B cell (primary cell): ENCODE results near the gene MOB1B. TPM values are rescaled to one million over a fixed set of nuclear protein-coding genes. Genes with fewer than 3 reads are reported as not detected.

Experiments used
- ATAC-seq: fragments of 200-7000 bp; cut with Tn5 transposase; one replicate; pipeline ENCODE4 v1.10.0; 2021; ENCODE audit warnings: low read depth, mild to moderate bottlenecking, moderate number of reproducible peaks, moderate library complexity
- CTCF ChIA-PET: fragments of 350-600 bp; sonication (Branson Sonifier 250); formaldehyde crosslinking; loops from one replicate; lab custom pipeline; 2021; ENCODE audit warnings: antibody characterized with exemption, inconsistent platforms; lab: Charles Lee
- POLR2A ChIA-PET: fragments of 350-600 bp; sonication (Branson Sonifier 250); formaldehyde crosslinking; loops from one replicate; lab custom pipeline; 2021; ENCODE audit warnings: antibody characterized with exemption; lab: Charles Lee
- DNase-seq: peaks from one replicate; pipeline ENCODE4 v3.0.0; 2013
- H2AFZ ChIP-seq: 2 replicates; pipeline ENCODE4 v1.6.1; 2012; ENCODE audit warnings: mild to moderate bottlenecking, low read depth, low read length; ENCODE audit not compliant: insufficient read depth, poor library complexity, severe bottlenecking
- H3K27ac ChIP-seq, 2 donors: 1 replicate in 1 of 2; 2 replicates in 1 of 2; pipeline ENCODE4 v1.5.1; 2012 to 2013; ENCODE audit warnings: low read length in 2 of 2, mild to moderate bottlenecking in 2 of 2, moderate library complexity in 1 of 2
- H3K27me3 ChIP-seq, 4 experiments: fragments of 200-600 bp in 1 of 4; sonication (generic) in 1 of 4; replicated peaks in 1 of 4; 1 replicate in 2 of 4; 2 replicates in 2 of 4; pipeline versions ENCODE4 v1.6.1 to v1.7.0; 2013 to 2016; ENCODE audit warnings: low read length in 3 of 4, mild to moderate bottlenecking in 2 of 4, mixed read lengths in 1 of 4, moderate library complexity in 1 of 4; ENCODE audit not compliant: insufficient read depth in 4 of 4, control insufficient read depth in 3 of 4; ENCODE audit errors: control extremely low read depth in 1 of 4
- H3K36me3 ChIP-seq, 2 experiments: replicated peaks in 1 of 2; 1 replicate in 1 of 2; 2 replicates in 1 of 2; pipeline versions ENCODE4 v1.6.1 to v1.7.1; 2013; ENCODE audit warnings: low read length in 1 of 2; ENCODE audit not compliant: insufficient read depth in 2 of 2, control insufficient read depth in 1 of 2; ENCODE audit errors: control extremely low read depth in 1 of 2, extremely low read depth in 1 of 2
- H3K4me1 ChIP-seq, 2 donors: fragments of 200-600 bp in 1 of 2; sonication (generic) in 1 of 2; 1 replicate in 1 of 2; 2 replicates in 1 of 2; pipeline versions ENCODE4 v1.5.1 to v1.6.1; 2013 to 2017; ENCODE audit warnings: low read length in 2 of 2; ENCODE audit not compliant: control insufficient read depth in 2 of 2, insufficient read depth in 2 of 2
- H3K4me2 ChIP-seq: replicated peaks from 2 replicates; pipeline ENCODE3; 2012; ENCODE audit warnings: mild to moderate bottlenecking, low read depth, low read length; ENCODE audit not compliant: poor library complexity, severe bottlenecking
- H3K4me3 ChIP-seq, 5 experiments: fragments of 200-600 bp in 1 of 5; sonication (generic) in 1 of 5; 1 replicate in 3 of 5; 2 replicates in 2 of 5; pipeline versions ENCODE4 v1.5.1 to v1.7.0; 2011 to 2016; ENCODE audit warnings: low read length in 4 of 5, mild to moderate bottlenecking in 4 of 5, low read depth in 2 of 5, control low read depth in 1 of 5, moderate library complexity in 1 of 5; ENCODE audit not compliant: insufficient read depth in 1 of 5; ENCODE audit errors: control extremely low read depth in 1 of 5, extremely low read depth in 1 of 5
- H3K79me2 ChIP-seq: fragments of 200-600 bp; sonication (generic); one replicate; pipeline ENCODE4 v1.6.0; 2016; ENCODE audit warnings: low read length; ENCODE audit not compliant: control insufficient read depth, insufficient read depth
- H3K9ac ChIP-seq: fragments of 200-600 bp; sonication (generic); 2 replicates; pipeline ENCODE4 v1.6.1; 2017; ENCODE audit warnings: mild to moderate bottlenecking, low read length, moderate library complexity
- H3K9me3 ChIP-seq, 3 donors: one replicate each; pipeline versions ENCODE4 v1.6.1 to v1.7.1; 2013; ENCODE audit warnings: low read length in 2 of 3; ENCODE audit not compliant: control insufficient read depth in 2 of 3, insufficient read depth in 1 of 3; ENCODE audit errors: control extremely low read depth in 1 of 3
- H4K20me1 ChIP-seq: 2 replicates; pipeline ENCODE4 v1.6.0; 2012; ENCODE audit warnings: mild to moderate bottlenecking, low read length; ENCODE audit not compliant: insufficient read depth, control insufficient read depth, poor library complexity, severe bottlenecking
- H3K27ac Mint-ChIP-seq: one replicate; pipeline ENCODE4 v1.8.0; 2021; ENCODE audit warnings: mixed read lengths
- H3K27me3 Mint-ChIP-seq: one replicate; pipeline ENCODE4 v1.8.0; 2021; ENCODE audit warnings: mixed read lengths
- H3K4me1 Mint-ChIP-seq: one replicate; pipeline ENCODE4 v1.8.0; 2021; ENCODE audit warnings: mixed read lengths
- H3K4me3 Mint-ChIP-seq: one replicate; pipeline ENCODE4 v1.8.0; 2021; ENCODE audit warnings: mixed read lengths
- H3K9me3 Mint-ChIP-seq: one replicate; pipeline ENCODE4 v1.8.0; 2022; ENCODE audit warnings: mixed read lengths; ENCODE audit not compliant: insufficient read depth
- EZH2 ChIP-seq: IDR thresholded peaks from 2 replicates; pipeline ENCODE4 v1.6.1; 2012; ENCODE audit warnings: borderline replicate concordance, low read depth, mild to moderate bottlenecking, moderate library complexity, low read length; ENCODE audit not compliant: insufficient read depth, poor library complexity, severe bottlenecking
- WGBS: methylation state at CpG from one replicate; pipeline ENCODE4 v1.1.5; 2013; ENCODE audit warnings: missing lambda C conversion rate; ENCODE audit not compliant: insufficient coverage; 5-methylcytosine and 5-hydroxymethylcytosine counted together
- intact Hi-C: fragments of 100-400 bp; cut with micrococcal nuclease; formaldehyde crosslinking; loops from one replicate; pipeline ENCODE4 v1.10.0; 2022
- polyA minus RNA-seq: library from RNA; depleted of rRNA, polyadenylated mRNA; stranded (reverse); fragments of >200 nt; gene quantifications from 2 replicates; pipeline ENCODE4 v1.2.3, GENCODE V29; 2012
- polyA plus RNA-seq: library from polyadenylated mRNA; depleted of rRNA; stranded (reverse); fragments of >200 nt; gene quantifications from 2 replicates; pipeline ENCODE4 v1.2.3, GENCODE V29; 2012
- total RNA-seq, 2 donors: library from RNA; stranded (reverse); fragments of 120-200 nt in 1 of 2; gene quantifications; 1 replicate in 1 of 2; 2 replicates in 1 of 2; pipeline versions ENCODE4 v1.2.3 to v1.2.4, GENCODE V29; 2013 to 2022
- TF ChIP-seq, protein P1 (sequence below): fragments of 200-600 bp; IDR thresholded peaks from one replicate; pipeline ENCODE4 v1.8.0; 2022; ENCODE audit warnings: antibody characterized with exemption, mild to moderate bottlenecking

Gene MOB1B
- total RNA-seq (30.4 and 32.4 TPM in 2 replicates), polyA plus RNA-seq (2.3 and 4.3 TPM in 2 replicates), polyA minus RNA-seq (1.1 and 2.8 TPM in 2 replicates)
- 6.5 TPM for total RNA-seq (2013)

DNA sequence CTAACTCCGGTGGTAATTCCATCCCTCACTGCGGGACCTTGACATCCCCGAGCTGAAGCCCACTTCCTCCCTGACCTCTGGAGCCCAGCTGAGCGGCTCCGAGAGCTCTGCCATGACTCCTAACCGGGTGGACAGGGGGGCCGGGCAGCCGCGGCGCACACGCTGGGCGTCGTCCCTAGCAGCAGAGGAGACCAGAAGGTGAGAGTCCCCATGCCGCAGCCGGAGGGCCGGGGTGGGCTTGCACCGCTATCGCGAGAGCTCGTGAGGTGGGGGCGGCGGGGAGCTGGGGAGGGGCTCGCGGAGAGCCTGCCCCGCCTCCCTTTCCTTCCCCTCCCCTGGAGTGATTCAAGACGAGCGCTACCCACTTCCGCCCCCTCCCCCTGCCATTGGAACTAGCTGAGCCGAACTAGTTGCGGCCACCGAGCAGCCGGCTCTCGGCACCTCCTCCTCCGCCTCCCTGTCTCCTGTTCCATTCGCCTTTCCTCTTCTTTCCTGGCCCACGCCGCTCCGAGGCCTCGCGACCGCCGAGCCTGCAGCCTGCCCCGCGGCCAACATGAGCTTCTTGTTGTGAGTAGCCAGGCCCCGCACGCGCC is at the start of gene MOB1B:
TSS of gene MOB1B (plus strand) at position 386 of the 593 bp plus-strand sequence. CDS start at position 554, 168 bp downstream.
- Histone ChIP-seq H3K4me1 (peaks cover 13% of the 10 kb centered on the region in 2 donors), H3K4me2 (peak within 1 kb of the TSS; percentile 99), H3K27ac (peak within 1 kb of the TSS; percentile 41 to 76), H3K27me3 (no peaks in the 10 kb centered on the region), H2AFZ (peak within 1 kb of the TSS; percentile 100), H4K20me1 (no peaks in the 10 kb centered on the region), H3K79me2 (peaks cover 48% of the 10 kb centered on the region), H3K9me3 (no peaks in the 10 kb centered on the region), H3K9ac (peak within 1 kb of the TSS; percentile 99), H3K36me3 (no peaks in the 10 kb centered on the region), H3K4me3 (peak within 1 kb of the TSS; percentile 72 to 98 (median 77))
- Mint-ChIP-seq H3K27me3 (no peaks in the 10 kb centered on the region), H3K4me1 (peaks cover 29% of the 10 kb centered on the region), H3K27ac (peak within 1 kb of the TSS; percentile 89), H3K9me3 (no peaks in the 10 kb centered on the region), H3K4me3 (peak within 1 kb of the TSS; percentile 99)
- intact Hi-C loops = loop anchor here (1.0 to 10.0 kb wide), 5 partner anchors 25 to 197 kb away; partner anchors contain the start of genes DCK and GRSF1
- 1% methylated on average over 39 of the region's 47 CpGs for WGBS
- ChIA-PET POLR2A (interaction anchor here (0.6 to 1.7 kb wide), 11 partner anchors 25 to 245 kb away, joined by 3 to 11 read pairs (median 3); partner anchors contain the start of genes DCK and GRSF1), CTCF (interaction anchor here (0.8 to 2.4 kb wide), 17 partner anchors 8 to 250 kb away, joined by 3 to 19 read pairs (median 4); partner anchors contain the start of genes DCK and GRSF1)
- no peak for TF ChIP-seq EZH2
- TF ChIP-seq, protein P1, sequence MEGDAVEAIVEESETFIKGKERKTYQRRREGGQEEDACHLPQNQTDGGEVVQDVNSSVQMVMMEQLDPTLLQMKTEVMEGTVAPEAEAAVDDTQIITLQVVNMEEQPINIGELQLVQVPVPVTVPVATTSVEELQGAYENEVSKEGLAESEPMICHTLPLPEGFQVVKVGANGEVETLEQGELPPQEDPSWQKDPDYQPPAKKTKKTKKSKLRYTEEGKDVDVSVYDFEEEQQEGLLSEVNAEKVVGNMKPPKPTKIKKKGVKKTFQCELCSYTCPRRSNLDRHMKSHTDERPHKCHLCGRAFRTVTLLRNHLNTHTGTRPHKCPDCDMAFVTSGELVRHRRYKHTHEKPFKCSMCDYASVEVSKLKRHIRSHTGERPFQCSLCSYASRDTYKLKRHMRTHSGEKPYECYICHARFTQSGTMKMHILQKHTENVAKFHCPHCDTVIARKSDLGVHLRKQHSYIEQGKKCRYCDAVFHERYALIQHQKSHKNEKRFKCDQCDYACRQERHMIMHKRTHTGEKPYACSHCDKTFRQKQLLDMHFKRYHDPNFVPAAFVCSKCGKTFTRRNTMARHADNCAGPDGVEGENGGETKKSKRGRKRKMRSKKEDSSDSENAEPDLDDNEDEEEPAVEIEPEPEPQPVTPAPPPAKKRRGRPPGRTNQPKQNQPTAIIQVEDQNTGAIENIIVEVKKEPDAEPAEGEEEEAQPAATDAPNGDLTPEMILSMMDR = peak; percentile 61
- DNase-seq (peak; percentile 85), ATAC-seq (peak; percentile 95)

DNA sequence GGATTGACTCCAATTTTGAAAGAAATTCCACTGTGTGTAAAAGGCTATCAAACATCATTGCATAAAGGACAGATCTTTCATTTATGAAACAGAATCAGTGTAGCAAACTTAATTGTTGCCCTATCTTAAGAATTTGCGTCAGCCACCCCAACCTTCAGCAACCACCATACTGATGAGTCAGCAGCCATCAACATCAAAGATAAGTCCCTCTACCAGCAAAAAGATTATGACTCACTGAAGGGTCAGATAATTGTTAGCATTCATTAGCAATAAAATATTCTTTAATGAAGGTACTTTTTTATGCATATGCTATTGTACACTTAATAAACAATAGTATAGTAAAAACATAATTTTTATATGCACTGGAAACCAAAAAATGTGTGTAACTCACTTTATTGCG is 46.7 kb upstream of the MOB1B start:
- no CpG with 5 or more reads among the region's 2 CpGs for WGBS
- H3K27ac ChIP-seq = no peak overlapping the region
- no peaks in the 10 kb centered on the region for H3K4me1 ChIP-seq
- no peaks in the 10 kb centered on the region for H3K27me3 ChIP-seq
- CTCF ChIA-PET = no interaction called here
- Mint-ChIP-seq H3K4me1 (peaks cover 1% of the 10 kb centered on the region), H3K27me3 (no peaks in the 10 kb centered on the region), H3K27ac (no peak overlapping the region), H3K4me3 (no peak overlapping the region), H3K9me3 (no peaks in the 10 kb centered on the region)
- H4K20me1 ChIP-seq = no peaks in the 10 kb centered on the region
- H3K4me2 ChIP-seq = no peak overlapping the region
- intact Hi-C loops = no loop called here
- ATAC-seq (no peak), DNase-seq (no peak)
- no peaks in the 10 kb centered on the region for H3K9me3 ChIP-seq
- H3K9ac ChIP-seq = no peak overlapping the region
- POLR2A ChIA-PET = no interaction called here
- no peak overlapping the region for H2AFZ ChIP-seq
- no peak overlapping the region for H3K4me3 ChIP-seq
- TF ChIP-seq, protein P1 = no peak
- no peak for TF ChIP-seq EZH2
- H3K36me3 ChIP-seq = no peaks in the 10 kb centered on the region
- no peaks in the 10 kb centered on the region for H3K79me2 ChIP-seq
